ENCODE data around the gene EPAS1.

The EPAS1 gene

DNA sequence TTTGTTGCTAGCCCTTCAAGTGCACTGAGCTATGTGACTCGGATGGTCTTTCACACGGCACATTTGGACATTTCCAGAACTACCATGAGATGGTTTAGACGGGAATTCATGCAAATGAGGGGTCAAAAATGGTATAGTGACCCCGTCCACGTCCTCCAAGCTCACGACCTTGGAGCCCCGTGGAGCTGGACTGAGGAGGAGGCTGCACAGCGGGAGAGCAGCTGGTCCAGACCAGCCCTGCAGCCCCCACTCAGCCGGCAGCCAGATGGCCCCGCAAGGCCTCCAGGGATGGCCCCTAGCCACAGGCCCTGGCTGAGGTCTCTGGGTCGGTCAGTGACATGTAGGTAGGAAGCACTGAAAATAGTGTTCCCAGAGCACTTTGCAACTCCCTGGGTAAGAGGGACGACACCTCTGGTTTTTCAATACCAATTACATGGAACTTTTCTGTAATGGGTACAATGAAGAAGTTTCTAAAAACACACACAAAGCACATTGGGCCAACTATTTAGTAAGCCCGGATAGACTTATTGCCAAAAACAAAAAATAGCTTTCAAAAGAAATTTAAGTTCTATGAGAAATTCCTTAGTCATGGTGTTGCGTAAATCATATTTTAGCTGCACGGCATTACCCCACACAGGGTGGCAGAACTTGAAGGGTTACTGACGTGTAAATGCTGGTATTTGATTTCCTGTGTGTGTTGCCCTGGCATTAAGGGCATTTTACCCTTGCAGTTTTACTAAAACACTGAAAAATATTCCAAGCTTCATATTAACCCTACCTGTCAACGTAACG, 88.8 kb downstream of the EPAS1 start:
- ATAC-seq = no peak
- TF ChIP-seq ZNF8 (CRISPR knock-in tag; IDR thresholded peaks at IDR 0.05) (no peak), TOX (CRISPR knock-in tag; IDR thresholded peaks at IDR 0.05; ENCODE audit: borderline replicate concordance) (no peak), CSRNP3 (CRISPR knock-in tag; IDR thresholded peaks at IDR 0.05) (no peak), ESRRG (CRISPR knock-in tag; IDR thresholded peaks at IDR 0.05) (no peak), ISL1 (CRISPR knock-in tag; IDR thresholded peaks at IDR 0.05) (no peak), RARB (CRISPR knock-in tag; IDR thresholded peaks at IDR 0.05) (no peak), PPARA (CRISPR knock-in tag; IDR thresholded peaks at IDR 0.05; ENCODE audit: borderline replicate concordance) (no peak), ZFP30 (CRISPR knock-in tag; IDR thresholded peaks at IDR 0.05) (no peak)
- TF ChIP-seq, protein P1, sequence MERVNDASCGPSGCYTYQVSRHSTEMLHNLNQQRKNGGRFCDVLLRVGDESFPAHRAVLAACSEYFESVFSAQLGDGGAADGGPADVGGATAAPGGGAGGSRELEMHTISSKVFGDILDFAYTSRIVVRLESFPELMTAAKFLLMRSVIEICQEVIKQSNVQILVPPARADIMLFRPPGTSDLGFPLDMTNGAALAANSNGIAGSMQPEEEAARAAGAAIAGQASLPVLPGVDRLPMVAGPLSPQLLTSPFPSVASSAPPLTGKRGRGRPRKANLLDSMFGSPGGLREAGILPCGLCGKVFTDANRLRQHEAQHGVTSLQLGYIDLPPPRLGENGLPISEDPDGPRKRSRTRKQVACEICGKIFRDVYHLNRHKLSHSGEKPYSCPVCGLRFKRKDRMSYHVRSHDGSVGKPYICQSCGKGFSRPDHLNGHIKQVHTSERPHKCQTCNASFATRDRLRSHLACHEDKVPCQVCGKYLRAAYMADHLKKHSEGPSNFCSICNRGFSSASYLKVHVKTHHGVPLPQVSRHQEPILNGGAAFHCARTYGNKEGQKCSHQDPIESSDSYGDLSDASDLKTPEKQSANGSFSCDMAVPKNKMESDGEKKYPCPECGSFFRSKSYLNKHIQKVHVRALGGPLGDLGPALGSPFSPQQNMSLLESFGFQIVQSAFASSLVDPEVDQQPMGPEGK (CRISPR knock-in tag; IDR thresholded peaks at IDR 0.05; ENCODE audit: borderline replicate concordance) = no peak

DNA sequence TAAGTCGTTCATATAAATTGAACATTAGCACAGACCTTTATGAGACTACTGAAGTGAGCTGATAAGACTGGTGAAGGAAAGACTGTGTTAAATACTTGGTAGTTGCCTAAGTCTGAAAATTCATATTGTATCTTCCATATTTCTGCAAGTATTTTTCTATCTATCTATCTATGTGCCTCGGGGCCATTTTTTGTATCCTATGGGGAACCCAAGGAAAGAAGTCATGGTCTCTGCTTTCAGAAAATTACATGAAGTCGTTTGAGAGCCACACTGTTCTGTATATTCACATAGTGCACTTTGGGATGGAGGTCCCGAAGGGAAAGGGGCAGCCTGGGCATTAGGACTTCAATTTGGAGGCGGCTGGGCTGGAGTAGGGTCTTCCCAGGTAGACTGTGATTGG, 89.6 kb downstream of the EPAS1 start:
- TF ChIP-seq BACH2 (CRISPR knock-in tag; IDR thresholded peaks at IDR 0.05; ENCODE audit: borderline replicate concordance) (no peak), CREB5 (CRISPR knock-in tag; IDR thresholded peaks at IDR 0.05; ENCODE audit: low read depth) (no peak), ESRRG (CRISPR knock-in tag; IDR thresholded peaks at IDR 0.05) (no peak), GLIS3 (CRISPR knock-in tag; IDR thresholded peaks at IDR 0.05) (no peak)
- ATAC-seq = no peak

- TF ChIP-seq ZNF70 (CRISPR knock-in tag; IDR thresholded peaks at IDR 0.05) (no peak), ISL1 (CRISPR knock-in tag; IDR thresholded peaks at IDR 0.05) (no peak), ARNTL (CRISPR knock-in tag; IDR thresholded peaks at IDR 0.05; ENCODE audit: borderline replicate concordance, low read depth) (no peak), CREB5 (CRISPR knock-in tag; IDR thresholded peaks at IDR 0.05; ENCODE audit: low read depth) (no peak), SNAI2 (CRISPR knock-in tag; IDR thresholded peaks at IDR 0.05) (no peak), GLIS3 (CRISPR knock-in tag; IDR thresholded peaks at IDR 0.05) (no peak), OSR1 (CRISPR knock-in tag; IDR thresholded peaks at IDR 0.05) (no peak)
- TF ChIP-seq, protein P1 (CRISPR knock-in tag; IDR thresholded peaks at IDR 0.05; ENCODE audit: borderline replicate concordance) = no peak
- no peak for ATAC-seq
Measured at GRCh38 chr2:46387292-46387691, 90.1 kb downstream of the EPAS1 start.

DNA sequence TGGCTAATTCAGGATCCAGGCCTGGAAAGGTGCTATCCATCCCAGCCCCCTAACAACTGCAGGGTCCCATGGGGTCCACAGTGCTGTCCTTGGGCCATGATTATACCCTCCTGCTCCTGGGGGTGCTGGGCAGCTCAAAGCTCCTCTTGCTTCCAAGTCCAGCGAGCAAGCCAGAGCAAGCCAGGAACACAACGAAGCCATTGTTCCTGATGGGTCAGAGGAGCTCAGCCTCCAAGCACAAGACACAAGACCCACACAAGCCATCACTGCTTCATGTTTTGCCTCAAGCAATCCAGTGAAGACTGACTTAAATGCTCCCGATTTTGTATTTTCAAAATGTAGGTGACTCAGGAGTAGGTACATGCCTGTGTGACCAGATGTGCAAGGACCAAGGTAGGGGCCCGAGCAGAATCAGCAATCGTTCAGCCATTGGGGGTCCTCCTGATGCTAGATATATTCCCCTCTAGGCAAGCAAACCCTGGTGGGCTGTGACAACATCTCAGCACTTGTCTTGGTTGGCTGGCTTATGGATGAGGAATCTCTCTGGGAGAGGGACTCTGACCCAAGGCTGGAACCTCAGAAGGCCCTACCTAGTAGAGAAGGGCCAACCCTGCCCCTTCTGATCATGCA, 90.8 kb downstream of the EPAS1 start:
- no peak for TF ChIP-seq BACH2 (CRISPR knock-in tag; IDR thresholded peaks at IDR 0.05; ENCODE audit: borderline replicate concordance)
- TF ChIP-seq ISL1 (CRISPR knock-in tag; IDR thresholded peaks at IDR 0.05) = no peak
- TF ChIP-seq OSR1 (CRISPR knock-in tag; IDR thresholded peaks at IDR 0.05) = no peak
- no peak for TF ChIP-seq ARNTL (CRISPR knock-in tag; IDR thresholded peaks at IDR 0.05; ENCODE audit: borderline replicate concordance, low read depth)
- no peak for TF ChIP-seq ZNF8 (CRISPR knock-in tag; IDR thresholded peaks at IDR 0.05)
- no peak for TF ChIP-seq ZNF70 (CRISPR knock-in tag; IDR thresholded peaks at IDR 0.05)
- no peak for TF ChIP-seq TCF4 (CRISPR knock-in tag; IDR thresholded peaks at IDR 0.05; ENCODE audit: borderline replicate concordance)
- no peak for ATAC-seq
